Loucy (cell line): Measurements from ENCODE around the gene TLK2.

ENCODE experiments used
- CTCF ChIP-seq: fragments of 200-600 bp; sonication (generic); conservative IDR thresholded peaks from 2 replicates; pipeline ENCODE4 v1.5.1; 2014; ENCODE audit warnings: mild to moderate bottlenecking, antibody characterized with exemption, low read length
- EZH2phosphoT487 ChIP-seq: fragments of 200-600 bp; IDR thresholded peaks from 2 replicates; pipeline ENCODE4 v1.6.1; 2018; ENCODE audit warnings: antibody characterized with exemption, mild to moderate bottlenecking, moderate library complexity, borderline replicate concordance

DNA sequence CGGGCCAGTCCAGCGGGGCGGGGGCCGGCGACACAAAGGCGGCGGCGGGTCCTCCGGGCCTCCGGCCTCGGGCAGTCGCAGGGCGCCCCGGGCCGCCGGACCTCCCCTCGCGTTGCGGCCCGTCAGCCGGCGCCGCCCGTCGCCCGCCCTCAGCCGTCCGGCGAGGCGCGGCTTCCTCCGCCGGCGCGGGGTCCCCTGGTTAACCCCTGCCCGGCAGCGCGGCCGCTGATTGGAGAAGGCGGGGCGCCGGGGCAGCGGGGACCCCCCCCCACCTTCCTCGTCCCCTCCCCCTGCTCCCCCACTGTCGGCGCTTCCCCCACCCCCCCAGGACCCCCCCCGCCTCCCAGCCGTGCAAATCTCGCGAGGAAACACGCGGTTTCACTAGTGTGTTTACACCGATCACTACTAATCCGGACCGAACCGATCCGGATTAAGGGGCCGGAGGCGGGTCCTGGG is at the start of gene TLK2:
- TF ChIP-seq CTCF (no peak), EZH2phosphoT487 (no peak)
